Astrocyte (in vitro differentiated cells and primary cell): Measurements from ENCODE around the gene HYAL2. TPM values are rescaled to one million over a fixed set of nuclear protein-coding genes. Genes with fewer than 3 reads are reported as not detected.

Source experiments
- DNase-seq: peaks from one replicate; pipeline ENCODE4 v3.0.0-alpha.2; 2010; ENCODE audit warnings: low read depth
- FAIRE-seq: peaks from 2 replicates; lab custom pipeline; 2011; peaks lifted over from hg19 to GRCh38; lab: Jason Lieb, UNC
- H2AFZ ChIP-seq: 2 replicates; pipeline ENCODE4 v1.6.0; 2012; ENCODE audit warnings: low read depth, low read length, inconsistent platforms
- H3K27ac ChIP-seq: 2 replicates; pipeline ENCODE4 v1.5.1; 2011; ENCODE audit warnings: low read depth, low read length, inconsistent platforms
- H3K27me3 ChIP-seq: 2 replicates; pipeline ENCODE4 v1.6.0; 2011; ENCODE audit warnings: low read length, inconsistent platforms; ENCODE audit not compliant: insufficient read depth
- H3K36me3 ChIP-seq: 2 replicates; pipeline ENCODE4 v1.5.1; 2011; ENCODE audit warnings: low read length, inconsistent platforms; ENCODE audit not compliant: insufficient read depth
- H3K4me1 ChIP-seq: 2 replicates; pipeline ENCODE4 v1.5.1; 2011; ENCODE audit warnings: low read length, inconsistent platforms; ENCODE audit not compliant: insufficient read depth
- H3K4me2 ChIP-seq: 2 replicates; pipeline ENCODE4 v1.6.0; 2012; ENCODE audit warnings: low read length, inconsistent platforms
- H3K4me3 ChIP-seq: 2 replicates; pipeline ENCODE4 v1.5.1; 2011; ENCODE audit warnings: low read depth, mild to moderate bottlenecking, low read length, inconsistent platforms; ENCODE audit not compliant: insufficient read depth
- H3K79me2 ChIP-seq: 2 replicates; pipeline ENCODE4 v1.6.0; 2012; ENCODE audit warnings: mild to moderate bottlenecking, low read length, inconsistent platforms; ENCODE audit not compliant: insufficient read depth
- H3K9ac ChIP-seq: 2 replicates; pipeline ENCODE4 v1.6.0; 2012; ENCODE audit warnings: mild to moderate bottlenecking, low read length, inconsistent platforms
- H3K9me3 ChIP-seq: 2 replicates; pipeline ENCODE4 v1.5.1; 2012; ENCODE audit warnings: low read depth, mild to moderate bottlenecking, low read length, inconsistent platforms; ENCODE audit not compliant: insufficient read depth
- H4K20me1 ChIP-seq: 2 replicates; pipeline ENCODE4 v1.6.0; 2012; ENCODE audit warnings: low read length, inconsistent platforms; ENCODE audit not compliant: insufficient read depth
- H3K27ac Mint-ChIP-seq: one replicate; pipeline ENCODE4 v1.8.0; 2021; ENCODE audit warnings: mild to moderate bottlenecking, mixed read lengths; ENCODE audit not compliant: unreplicated experiment
- H3K27me3 Mint-ChIP-seq: one replicate; pipeline ENCODE4 v1.8.0; 2021; ENCODE audit warnings: low read depth, mixed read lengths; ENCODE audit not compliant: unreplicated experiment
- H3K36me3 Mint-ChIP-seq: one replicate; pipeline ENCODE4 v1.8.0; 2021; ENCODE audit warnings: low read depth, mixed read lengths; ENCODE audit not compliant: unreplicated experiment
- H3K4me1 Mint-ChIP-seq: one replicate; pipeline ENCODE4 v1.8.0; 2021; ENCODE audit warnings: low read depth, mixed read lengths; ENCODE audit not compliant: unreplicated experiment
- H3K4me3 Mint-ChIP-seq: one replicate; pipeline ENCODE4 v1.8.0; 2021; ENCODE audit warnings: mild to moderate bottlenecking, moderate library complexity, mixed read lengths; ENCODE audit not compliant: unreplicated experiment
- H3K9me3 Mint-ChIP-seq: one replicate; pipeline ENCODE4 v1.8.0; 2021; ENCODE audit warnings: mild to moderate bottlenecking, mixed read lengths; ENCODE audit not compliant: unreplicated experiment
- CTCF ChIP-seq: IDR thresholded peaks from 2 replicates; pipeline ENCODE4 v1.5.1; 2011; ENCODE audit warnings: low read depth, mild to moderate bottlenecking, inconsistent platforms, low read length, moderate library complexity; ENCODE audit not compliant: insufficient read depth
- EZH2 ChIP-seq: IDR thresholded peaks from 2 replicates; pipeline ENCODE4 v1.6.1; 2012; ENCODE audit warnings: mild to moderate bottlenecking, low read length, inconsistent platforms; ENCODE audit not compliant: insufficient read depth
- total RNA-seq: library from RNA; stranded (reverse); gene quantifications from 2 replicates; pipeline ENCODE4 v1.2.1, GENCODE V29; 2021

The HYAL2 gene
- total RNA-seq, 1 donor from 2014 or later, result 42.9 TPM

- TF ChIP-seq CTCF (no peak), EZH2 (no peak)
- no peak overlapping the region for H3K4me3 Mint-ChIP-seq
- H3K9me3 Mint-ChIP-seq, result no peaks in the 10 kb centered on the region
Observed at GRCh38 chr3:50302095-50303012, 20.2 kb downstream of the HYAL2 start.

GRCh38 chr3:50300681-50301254, 21.8 kb downstream of the HYAL2 start:
- peaks cover 7% of the 10 kb centered on the region for H3K79me2 ChIP-seq
- peak overlapping the region; percentile 91 for H3K4me2 ChIP-seq
- peak overlapping the region; percentile 27 for H2AFZ ChIP-seq
- no peak for TF ChIP-seq EZH2
- TF ChIP-seq CTCF, result no peak
- H3K27me3 ChIP-seq, result no peaks in the 10 kb centered on the region
- H4K20me1 ChIP-seq, result no peaks in the 10 kb centered on the region
- H3K4me3 ChIP-seq, result no peak overlapping the region
- H3K9me3 Mint-ChIP-seq, result no peaks in the 10 kb centered on the region
- H3K27me3 Mint-ChIP-seq, result no peaks in the 10 kb centered on the region
- peaks cover 1% of the 10 kb centered on the region for H3K36me3 Mint-ChIP-seq
- peak overlapping the region; percentile 38 for H3K27ac Mint-ChIP-seq
- DNase-seq (no peak), FAIRE-seq (no peak)
- peaks cover 17% of the 10 kb centered on the region for H3K4me1 ChIP-seq
- H3K9ac ChIP-seq, result no peak overlapping the region
- no peaks in the 10 kb centered on the region for H3K36me3 ChIP-seq
- H3K27ac ChIP-seq, result no peak overlapping the region
- no peak overlapping the region for H3K4me3 Mint-ChIP-seq
- peaks cover 11% of the 10 kb centered on the region for H3K4me1 Mint-ChIP-seq
- H3K9me3 ChIP-seq, result no peaks in the 10 kb centered on the region

More at GRCh38 chr3:50302095-50303012, 20.2 kb downstream of the HYAL2 start:
- Histone ChIP-seq H3K36me3 (no peaks in the 10 kb centered on the region), H3K79me2 (peaks cover 5% of the 10 kb centered on the region), H2AFZ (no peak overlapping the region), H3K9me3 (no peaks in the 10 kb centered on the region), H3K4me1 (peaks cover 17% of the 10 kb centered on the region), H3K9ac (no peak overlapping the region), H3K4me3 (no peak overlapping the region), H3K27me3 (no peaks in the 10 kb centered on the region), H3K27ac (no peak overlapping the region), H3K4me2 (no peak overlapping the region), H4K20me1 (no peaks in the 10 kb centered on the region)
- H3K27me3 Mint-ChIP-seq, result no peaks in the 10 kb centered on the region
- peaks cover 4% of the 10 kb centered on the region for H3K36me3 Mint-ChIP-seq
- FAIRE-seq (no peak), DNase-seq (no peak)
- H3K27ac Mint-ChIP-seq, result peak overlapping the region; percentile 69
- H3K4me1 Mint-ChIP-seq, result peaks cover 11% of the 10 kb centered on the region
